Coronary artery (tissue), 2 donors: ENCODE measurements around the gene RELCH.

ENCODE experiments used
- DNase-seq: peaks from one replicate; pipeline ENCODE4 v3.0.0-alpha.2; 2017; ENCODE audit warnings: low spot score
- H3K27ac ChIP-seq, 2 donors: fragments of 200-600 bp; sonication (generic); one replicate each; pipeline ENCODE4 v1.5.1; 2016 to 2019
- H3K4me3 ChIP-seq: fragments of 200-600 bp; sonication (generic); 2 replicates; pipeline ENCODE4 v1.5.1; 2016; ENCODE audit warnings: mild to moderate bottlenecking, moderate library complexity
- CTCF ChIP-seq: fragments of 200-600 bp; sonication (generic); IDR thresholded peaks from one replicate; pipeline ENCODE4 v1.5.1; 2019; ENCODE audit warnings: antibody characterized with exemption

The RELCH gene

GRCh38 chr18:62205824-62206223 is 18.8 kb downstream of the RELCH start:
- Histone ChIP-seq H3K27ac (no peak overlapping the region), H3K4me3 (no peak overlapping the region)
- DNase-seq, result no peak
- no peak for TF ChIP-seq CTCF

- no peak for TF ChIP-seq CTCF
- Histone ChIP-seq H3K4me3 (no peak overlapping the region), H3K27ac (no peak overlapping the region)
- DNase-seq, result no peak
These were observed 19.5 kb downstream of the RELCH start for GRCh38 chr18:62206593-62206992.

GRCh38 chr18:62209046-62209445 is 22.0 kb downstream of the RELCH start:
- Histone ChIP-seq H3K4me3 (no peak overlapping the region), H3K27ac (no peak overlapping the region)
- DNase-seq, result no peak
- no peak for TF ChIP-seq CTCF

- TF ChIP-seq CTCF, result no peak
- DNase-seq, result no peak
- H3K4me3 ChIP-seq, result no peak overlapping the region
- H3K27ac ChIP-seq, result no peak overlapping the region
These were observed 23.1 kb downstream of the RELCH start for GRCh38 chr18:62210138-62210537.

GRCh38 chr18:62211325-62211828 is 24.3 kb downstream of the RELCH start:
- Histone ChIP-seq H3K27ac (no peak overlapping the region), H3K4me3 (no peak overlapping the region)
- no peak for DNase-seq
- no peak for TF ChIP-seq CTCF

GRCh38 chr18:62214790-62215189 is 27.7 kb downstream of the RELCH start:
- no peak for TF ChIP-seq CTCF
- H3K27ac ChIP-seq, result no peak overlapping the region
- H3K4me3 ChIP-seq, result no peak overlapping the region
- DNase-seq, result no peak

GRCh38 chr18:62224229-62224628 is 37.2 kb downstream of the RELCH start:
- no peak for DNase-seq
- H3K27ac ChIP-seq, result no peak overlapping the region
- no peak for TF ChIP-seq CTCF
- H3K4me3 ChIP-seq, result no peak overlapping the region
